Renal cortex interstitium (tissue), 3 donors: ENCODE data around the gene KATNIP. TPM values are rescaled to one million over a fixed set of nuclear protein-coding genes. Genes with fewer than 3 reads are reported as not detected.

Experiments
- polyA plus RNA-seq, 3 donors: library from polyadenylated mRNA; unstranded; fragments of 120-200 nt; gene quantifications; one replicate each; pipeline ENCODE4 v1.2.1, GENCODE V29; 2013; ENCODE audit not compliant: insufficient read length in 3 of 3

The KATNIP gene
- polyA plus RNA-seq, 3 donors, result 19.7 to 27.6 (median 23.3) TPM

Other genes starting within 250 kb of the KATNIP start
- 10 to 100 TPM; 15.5 to 25.4 (median 17.2) TPM for gene IL4R, start 236.2 kb upstream of the KATNIP start, polyA plus RNA-seq
- gene IL21R, start 148.0 kb upstream of the KATNIP start, polyA plus RNA-seq, result under 1 TPM; 0.14 to 0.32 (median 0.17) TPM
- 10 to 100 TPM; 78.2 to 95.5 (median 92.4) TPM for gene GTF3C1, start 231 bp upstream of the KATNIP start, polyA plus RNA-seq